Measurements from ENCODE around the gene DIAPH1.

DIAPH1 gene

GRCh38 chr5:141484310-141484640, 134.5 kb downstream of the DIAPH1 start:
- TF ChIP-seq CTCF (IDR thresholded peaks at IDR 0.05; ENCODE audit: low read depth, low read length, poor library complexity, severe bottlenecking) (no peak), EZH2phosphoT487 (IDR thresholded peaks at IDR 0.05; ENCODE audit: borderline replicate concordance, low read length) (no peak)
- H3K79me2 ChIP-seq (ENCODE audit: control insufficient read depth, low read length), result peaks cover 100% of the 10 kb centered on the region
- H3K4me3 ChIP-seq (ENCODE audit: low read length), result peak overlapping the region; percentile 22
- peak overlapping the region; percentile 96 for H3K4me2 ChIP-seq (ENCODE audit: low read length)
- H3K9me3 ChIP-seq (ENCODE audit: control insufficient read depth, insufficient read depth, low read length), result no peaks in the 10 kb centered on the region
- H3K36me3 ChIP-seq (ENCODE audit: control insufficient read depth, low read length), result peaks cover 85% of the 10 kb centered on the region
- peaks cover 8% of the 10 kb centered on the region; the same call in 1 of the 2 replicates for H3F3A ChIP-seq (ENCODE audit: control insufficient read depth, insufficient read depth)
- H4K20me1 ChIP-seq (ENCODE audit: control insufficient read depth, insufficient read depth, low read depth, low read length), result no peaks in the 10 kb centered on the region
- H3K4me1 ChIP-seq (ENCODE audit: control insufficient read depth, low read length), result peaks cover 62% of the 10 kb centered on the region
- H3K9me2 ChIP-seq (replicated peaks; ENCODE audit: control insufficient read depth, low read length), result no peaks in the 10 kb centered on the region
- no peaks in the 10 kb centered on the region for H3K27me3 ChIP-seq (ENCODE audit: control insufficient read depth, low read length)
- no peak overlapping the region for H3K27ac ChIP-seq (ENCODE audit: low read depth, low read length)

GRCh38 chr5:141483902-141484301, 134.9 kb downstream of the DIAPH1 start:
- Histone ChIP-seq H3K27me3 (ENCODE audit: control insufficient read depth, low read length) (no peaks in the 10 kb centered on the region), H3K27ac (ENCODE audit: low read depth, low read length) (no peak overlapping the region), H3K9me3 (ENCODE audit: control insufficient read depth, insufficient read depth, low read length) (no peaks in the 10 kb centered on the region), H3K4me1 (ENCODE audit: control insufficient read depth, low read length) (peaks cover 64% of the 10 kb centered on the region), H3K4me2 (ENCODE audit: low read length) (peak overlapping the region; percentile 96), H3F3A (ENCODE audit: control insufficient read depth, insufficient read depth) (peaks cover 8% of the 10 kb centered on the region; the same call in 1 of the 2 replicates), H3K4me3 (ENCODE audit: low read length) (peak overlapping the region; percentile 22), H3K9me2 (replicated peaks; ENCODE audit: control insufficient read depth, low read length) (no peaks in the 10 kb centered on the region), H4K20me1 (ENCODE audit: control insufficient read depth, insufficient read depth, low read depth, low read length) (no peaks in the 10 kb centered on the region), H3K79me2 (ENCODE audit: control insufficient read depth, low read length) (peaks cover 100% of the 10 kb centered on the region), H3K36me3 (ENCODE audit: control insufficient read depth, low read length) (peaks cover 83% of the 10 kb centered on the region)
- TF ChIP-seq CTCF (IDR thresholded peaks at IDR 0.05; ENCODE audit: low read depth, low read length, poor library complexity, severe bottlenecking) (no peak), EZH2phosphoT487 (IDR thresholded peaks at IDR 0.05; ENCODE audit: borderline replicate concordance, low read length) (no peak)

- Histone ChIP-seq H3K27ac (ENCODE audit: low read depth, low read length) (peak overlapping the region; percentile 41; the same call in 1 of the 2 replicates), H3K79me2 (ENCODE audit: control insufficient read depth, low read length) (peaks cover 92% of the 10 kb centered on the region), H3K4me1 (ENCODE audit: control insufficient read depth, low read length) (peaks cover 84% of the 10 kb centered on the region), H3K9me2 (replicated peaks; ENCODE audit: control insufficient read depth, low read length) (no peaks in the 10 kb centered on the region), H3K4me2 (ENCODE audit: low read length) (peak overlapping the region; percentile 96), H3K4me3 (ENCODE audit: low read length) (peak overlapping the region; percentile 90), H3K27me3 (ENCODE audit: control insufficient read depth, low read length) (no peaks in the 10 kb centered on the region), H3F3A (ENCODE audit: control insufficient read depth, insufficient read depth) (peaks cover 11% of the 10 kb centered on the region; the same call in 1 of the 2 replicates), H3K9me3 (ENCODE audit: control insufficient read depth, insufficient read depth, low read length) (no peaks in the 10 kb centered on the region), H3K36me3 (ENCODE audit: control insufficient read depth, low read length) (peaks cover 71% of the 10 kb centered on the region), H4K20me1 (ENCODE audit: control insufficient read depth, insufficient read depth, low read depth, low read length) (0 out of 2 replicates have a peak, but pooled peaks cover 7% of the 10 kb centered on the region)
- TF ChIP-seq CTCF (IDR thresholded peaks at IDR 0.05; ENCODE audit: low read depth, low read length, poor library complexity, severe bottlenecking), result no peak
- no peak for TF ChIP-seq EZH2phosphoT487 (IDR thresholded peaks at IDR 0.05; ENCODE audit: borderline replicate concordance, low read length)
Measured at GRCh38 chr5:141479776-141480175, 139.0 kb downstream of the DIAPH1 start.

Data from DOHH2 (cell line).